IPS-15b (cell line): ENCODE results near the gene NUDC.
A peak's percentile ranks its signal among the peaks of the same experiment; 100 is the strongest.

ENCODE experiments used
- H3K27me3 ChIP-seq: one replicate; pipeline ENCODE4 v1.6.1; 2013; ENCODE audit warnings: low read length; ENCODE audit not compliant: control insufficient read depth, insufficient read depth
- H3K36me3 ChIP-seq: one replicate; pipeline ENCODE4 v1.6.1; 2013; ENCODE audit warnings: low read length; ENCODE audit not compliant: control insufficient read depth, insufficient read depth
- H3K4me1 ChIP-seq: one replicate; pipeline ENCODE4 v1.6.1; 2013; ENCODE audit warnings: mild to moderate bottlenecking, low read length; ENCODE audit not compliant: control insufficient read depth, insufficient read depth
- H3K4me3 ChIP-seq: one replicate; pipeline ENCODE4 v1.5.1; 2013; ENCODE audit warnings: low read depth, low read length
- H3K9ac ChIP-seq: one replicate; pipeline ENCODE4 v1.6.1; 2013; ENCODE audit warnings: low read depth, mild to moderate bottlenecking, low read length
- H3K9me3 ChIP-seq: one replicate; pipeline ENCODE4 v1.6.1; 2013; ENCODE audit warnings: mild to moderate bottlenecking, low read length; ENCODE audit not compliant: control insufficient read depth, insufficient read depth

NUDC gene

GRCh38 chr1:26894263-26894662 lies 27.3 kb upstream of the NUDC start:
- Histone ChIP-seq H3K4me3 (no peak overlapping the region), H3K9ac (no peak overlapping the region), H3K36me3 (peaks cover 15% of the 10 kb centered on the region), H3K27me3 (no peaks in the 10 kb centered on the region), H3K9me3 (no peaks in the 10 kb centered on the region), H3K4me1 (peaks cover 2% of the 10 kb centered on the region)

- H3K9ac ChIP-seq: no peak overlapping the region
- H3K36me3 ChIP-seq: peaks cover 12% of the 10 kb centered on the region
- no peaks in the 10 kb centered on the region for H3K27me3 ChIP-seq
- no peaks in the 10 kb centered on the region for H3K9me3 ChIP-seq
- peaks cover 3% of the 10 kb centered on the region for H3K4me1 ChIP-seq
- H3K4me3 ChIP-seq: no peak overlapping the region
Measured at GRCh38 chr1:26897351-26897750, 24.2 kb upstream of the NUDC start.

- H3K4me3 ChIP-seq: peak within 1 kb of the TSS; percentile 78
- peaks cover 3% of the 10 kb centered on the region for H3K4me1 ChIP-seq
- no peaks in the 10 kb centered on the region for H3K36me3 ChIP-seq
- H3K9ac ChIP-seq: peak within 1 kb of the TSS; percentile 75
- H3K27me3 ChIP-seq: no peaks in the 10 kb centered on the region
- no peaks in the 10 kb centered on the region for H3K9me3 ChIP-seq
Measured at GRCh38 chr1:26900001-26900814, 21.3 kb upstream of the NUDC start, which contains the start of gene GPATCH3. Gene GPATCH3 (minus strand): TSS chr1:26900467. CDS start chr1:26900442, 25 bp downstream.

- peak overlapping the region; percentile 78 for H3K4me3 ChIP-seq
- H3K9me3 ChIP-seq: no peaks in the 10 kb centered on the region
- H3K9ac ChIP-seq: peak overlapping the region; percentile 75
- no peaks in the 10 kb centered on the region for H3K27me3 ChIP-seq
- peaks cover 3% of the 10 kb centered on the region for H3K4me1 ChIP-seq
- no peaks in the 10 kb centered on the region for H3K36me3 ChIP-seq
Measured at GRCh38 chr1:26900815-26901511, 20.6 kb upstream of the NUDC start.

GRCh38 chr1:26907071-26907917 lies 14.2 kb upstream of the NUDC start:
- H3K4me1 ChIP-seq: no peaks in the 10 kb centered on the region
- no peak overlapping the region for H3K9ac ChIP-seq
- H3K9me3 ChIP-seq: no peaks in the 10 kb centered on the region

GRCh38 chr1:26909951-26910342 lies 11.6 kb upstream of the NUDC start:
- Histone ChIP-seq H3K36me3 (no peaks in the 10 kb centered on the region), H3K9ac (no peak overlapping the region), H3K4me1 (no peaks in the 10 kb centered on the region), H3K9me3 (no peaks in the 10 kb centered on the region), H3K27me3 (no peaks in the 10 kb centered on the region), H3K4me3 (no peak overlapping the region)

More at GRCh38 chr1:26907071-26907917, 14.2 kb upstream of the NUDC start:
- Histone ChIP-seq H3K36me3 (no peaks in the 10 kb centered on the region), H3K27me3 (no peaks in the 10 kb centered on the region), H3K4me3 (no peak overlapping the region)

- H3K9me3 ChIP-seq: no peaks in the 10 kb centered on the region
- H3K9ac ChIP-seq: no peak overlapping the region
- H3K27me3 ChIP-seq: no peaks in the 10 kb centered on the region
- H3K36me3 ChIP-seq: no peaks in the 10 kb centered on the region
- H3K4me3 ChIP-seq: no peak overlapping the region
- no peaks in the 10 kb centered on the region for H3K4me1 ChIP-seq
Measured at GRCh38 chr1:26910343-26911160, 11.0 kb upstream of the NUDC start.

- H3K9ac ChIP-seq: no peak overlapping the region
- H3K36me3 ChIP-seq: no peaks in the 10 kb centered on the region
- H3K9me3 ChIP-seq: no peaks in the 10 kb centered on the region
- H3K4me3 ChIP-seq: no peak overlapping the region
- H3K27me3 ChIP-seq: peaks cover 3% of the 10 kb centered on the region
- no peaks in the 10 kb centered on the region for H3K4me1 ChIP-seq
Measured at GRCh38 chr1:26911399-26912146, 10.0 kb upstream of the NUDC start.

GRCh38 chr1:26912147-26912490 lies 9.4 kb upstream of the NUDC start:
- H3K4me3 ChIP-seq: no peak overlapping the region
- no peaks in the 10 kb centered on the region for H3K36me3 ChIP-seq
- H3K4me1 ChIP-seq: no peaks in the 10 kb centered on the region
- no peaks in the 10 kb centered on the region for H3K9me3 ChIP-seq
- no peak overlapping the region for H3K9ac ChIP-seq
- peaks cover 3% of the 10 kb centered on the region for H3K27me3 ChIP-seq

GRCh38 chr1:26913389-26913753 lies 8.2 kb upstream of the NUDC start:
- Histone ChIP-seq H3K9ac (no peak overlapping the region), H3K36me3 (no peaks in the 10 kb centered on the region), H3K4me1 (no peaks in the 10 kb centered on the region), H3K27me3 (peaks cover 3% of the 10 kb centered on the region), H3K4me3 (no peak overlapping the region), H3K9me3 (no peaks in the 10 kb centered on the region)
